ENCODE data around the gene LRRC63.

DNA sequence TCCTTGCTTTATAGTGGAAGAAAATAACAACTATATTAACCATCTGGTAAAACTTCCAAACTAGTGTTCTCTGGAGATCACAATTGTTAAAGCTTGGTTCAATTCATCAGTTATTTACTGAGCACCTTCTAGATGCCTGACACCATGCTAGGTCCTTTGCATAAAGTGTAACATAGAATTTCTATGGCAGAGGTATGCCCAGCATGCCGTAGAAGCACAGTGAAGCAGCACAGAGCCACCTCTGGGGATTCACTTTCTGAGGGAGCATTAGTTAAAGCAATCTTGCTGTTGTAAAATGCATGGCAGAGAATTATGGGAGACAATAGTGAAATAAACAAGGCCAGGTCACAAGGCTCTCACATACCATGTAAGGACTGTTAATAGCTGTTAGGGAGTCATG is 75.2 kb downstream of the LRRC63 start:
- TF ChIP-seq SP1 (IDR thresholded peaks at IDR 0.05) (no peak), NFRKB (IDR thresholded peaks at IDR 0.05) (no peak), HDGF (IDR thresholded peaks at IDR 0.05; ENCODE audit: borderline replicate concordance) (no peak), TARDBP (IDR thresholded peaks at IDR 0.05) (no peak), BHLHE40 (IDR thresholded peaks at IDR 0.05; ENCODE audit: borderline replicate concordance) (no peak), SUZ12 (IDR thresholded peaks at IDR 0.05) (no peak), LEF1 (IDR thresholded peaks at IDR 0.05; ENCODE audit: borderline replicate concordance) (no peak), ELF4 (IDR thresholded peaks at IDR 0.05) (no peak), FOXA1 (IDR thresholded peaks at IDR 0.05) (no peak), FOXM1 (IDR thresholded peaks at IDR 0.05; ENCODE audit: borderline replicate concordance) (no peak), ZNF384 (IDR thresholded peaks at IDR 0.05) (no peak)
- TF ChIP-seq, protein P1, sequence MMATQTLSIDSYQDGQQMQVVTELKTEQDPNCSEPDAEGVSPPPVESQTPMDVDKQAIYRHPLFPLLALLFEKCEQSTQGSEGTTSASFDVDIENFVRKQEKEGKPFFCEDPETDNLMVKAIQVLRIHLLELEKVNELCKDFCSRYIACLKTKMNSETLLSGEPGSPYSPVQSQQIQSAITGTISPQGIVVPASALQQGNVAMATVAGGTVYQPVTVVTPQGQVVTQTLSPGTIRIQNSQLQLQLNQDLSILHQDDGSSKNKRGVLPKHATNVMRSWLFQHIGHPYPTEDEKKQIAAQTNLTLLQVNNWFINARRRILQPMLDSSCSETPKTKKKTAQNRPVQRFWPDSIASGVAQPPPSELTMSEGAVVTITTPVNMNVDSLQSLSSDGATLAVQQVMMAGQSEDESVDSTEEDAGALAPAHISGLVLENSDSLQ (IDR thresholded peaks at IDR 0.05) = no peak
